GM23248 (cell line): ENCODE measurements around the gene SLC5A5. TPM values are rescaled to one million over a fixed set of nuclear protein-coding genes. Genes with fewer than 3 reads are reported as not detected.

Experiments used
- DNase-seq: peaks from one replicate; pipeline ENCODE4 v3.0.0-alpha.2; 2015
- H2AFZ ChIP-seq: fragments of 200-600 bp; sonication (generic); 2 replicates; pipeline ENCODE4 v1.6.1; 2016; ENCODE audit warnings: antibody characterized with exemption
- H3F3A ChIP-seq: fragments of 200-600 bp; sonication (generic); 2 replicates; pipeline ENCODE4 v1.6.1; 2016; ENCODE audit warnings: mild to moderate bottlenecking, antibody characterized with exemption, mixed run types; ENCODE audit not compliant: insufficient read depth
- H3K27ac ChIP-seq: fragments of 200-600 bp; sonication (generic); 2 replicates; pipeline ENCODE4 v1.5.1; 2016; ENCODE audit warnings: mild to moderate bottlenecking
- H3K27me3 ChIP-seq: fragments of 200-600 bp; sonication (generic); replicated peaks from 2 replicates; pipeline ENCODE4 v1.6.1; 2016; ENCODE audit warnings: mild to moderate bottlenecking; ENCODE audit not compliant: insufficient read depth
- H3K36me3 ChIP-seq: fragments of 200-600 bp; sonication (generic); 2 replicates; pipeline ENCODE4 v1.6.1; 2016; ENCODE audit warnings: low read depth, mild to moderate bottlenecking
- H3K4me1 ChIP-seq: fragments of 200-600 bp; sonication (generic); 2 replicates; pipeline ENCODE4 v1.6.1; 2016; ENCODE audit warnings: mild to moderate bottlenecking; ENCODE audit not compliant: insufficient read depth
- H3K4me2 ChIP-seq: fragments of 200-600 bp; sonication (generic); one replicate; pipeline ENCODE4 v1.6.1; 2016; ENCODE audit warnings: mild to moderate bottlenecking; ENCODE audit not compliant: unreplicated experiment
- H3K4me3 ChIP-seq: fragments of 200-600 bp; sonication (generic); 2 replicates; pipeline ENCODE4 v1.5.1; 2016; ENCODE audit warnings: mild to moderate bottlenecking
- H3K79me2 ChIP-seq: fragments of 200-600 bp; sonication (generic); 2 replicates; pipeline ENCODE4 v1.6.1; 2016; ENCODE audit warnings: mild to moderate bottlenecking; ENCODE audit not compliant: insufficient read depth
- H3K9ac ChIP-seq: fragments of 200-600 bp; sonication (generic); 2 replicates; pipeline ENCODE4 v1.6.1; 2016; ENCODE audit warnings: mild to moderate bottlenecking
- H3K9me2 ChIP-seq: fragments of 200-600 bp; sonication (generic); 2 replicates; pipeline ENCODE4 v1.6.1; 2016; ENCODE audit warnings: mixed run types, mild to moderate bottlenecking, moderate library complexity; ENCODE audit not compliant: insufficient read depth
- H3K9me3 ChIP-seq: fragments of 200-600 bp; sonication (generic); one replicate; pipeline ENCODE4 v1.6.1; 2017; ENCODE audit warnings: low read depth
- H4K20me1 ChIP-seq: fragments of 200-600 bp; sonication (generic); 2 replicates; pipeline ENCODE4 v1.6.0; 2016; ENCODE audit not compliant: insufficient read depth
- EZH2 ChIP-seq: fragments of 200-600 bp; sonication (generic); IDR thresholded peaks from 2 replicates; pipeline ENCODE4 v1.6.1; 2018; ENCODE audit warnings: antibody characterized with exemption, mild to moderate bottlenecking; ENCODE audit not compliant: insufficient read depth, poor library complexity, severe bottlenecking
- EZH2phosphoT487 ChIP-seq: fragments of 200-600 bp; sonication (generic); IDR thresholded peaks from 2 replicates; pipeline ENCODE4 v1.6.1; 2018; ENCODE audit warnings: antibody characterized with exemption, moderate library complexity, mild to moderate bottlenecking, low read depth; ENCODE audit not compliant: insufficient read depth
- WGBS, 2 experiments: methylation state at CpG; one replicate each; pipeline ENCODE4 v1.1.6; 2015 to 2017; ENCODE audit warnings: low lambda C conversion rate in 2 of 2, low coverage in 1 of 2; ENCODE audit errors: missing lambda C conversion rate in 2 of 2; 5-methylcytosine and 5-hydroxymethylcytosine counted together
- in situ Hi-C: fragments of 300-500 bp; cut with MboI; formaldehyde crosslinking; loops from 2 replicates; pipeline ENCODE4 v1.15.0; 2020
- polyA plus RNA-seq: library from polyadenylated mRNA; unstranded; fragments of >200 nt; fragmentation: Nextera tagmentation; extraction: Ambion mirVana; gene quantifications from 2 replicates; pipeline ENCODE4 v1.2.1, GENCODE V29; 2016
- total RNA-seq: library from RNA; depleted of rRNA; stranded (reverse); fragments of >200 nt; shearing (Covaris generic); gene quantifications from 2 replicates; pipeline ENCODE4 v1.2.3, GENCODE V29; 2014

Gene SLC5A5
- total and polyA plus RNA-seq, 2 experiments from 2014 or later = not detected

GRCh38 chr19:17920527-17920926 lies 48.8 kb downstream of the SLC5A5 start:
- Histone ChIP-seq H4K20me1 (no peaks in the 10 kb centered on the region), H3K4me3 (no peak overlapping the region), H3K79me2 (no peaks in the 10 kb centered on the region), H3K4me1 (no peaks in the 10 kb centered on the region), H3F3A (no peaks in the 10 kb centered on the region), H3K36me3 (no peaks in the 10 kb centered on the region), H3K27ac (no peak overlapping the region), H2AFZ (no peak overlapping the region), H3K9me3 (no peaks in the 10 kb centered on the region), H3K27me3 (0 out of 2 replicates have a peak, but pooled peaks cover 11% of the 10 kb centered on the region), H3K9me2 (no peaks in the 10 kb centered on the region), H3K9ac (no peak overlapping the region), H3K4me2 (no peak overlapping the region)
- no peak for TF ChIP-seq EZH2phosphoT487
- no peak for TF ChIP-seq EZH2
- DNase-seq = no peak
- in situ Hi-C loops = no loop called here

GRCh38 chr19:17922138-17922537 lies 50.4 kb downstream of the SLC5A5 start:
- WGBS, 2 experiments = 37 to 39% methylated on average over 3 of the region's 3 CpGs

GRCh38 chr19:17926044-17926443 lies 54.3 kb downstream of the SLC5A5 start:
- in situ Hi-C loops = no loop called here
- Histone ChIP-seq H3K36me3 (no peaks in the 10 kb centered on the region), H3K79me2 (no peaks in the 10 kb centered on the region), H3F3A (no peaks in the 10 kb centered on the region), H3K4me2 (no peak overlapping the region), H3K27me3 (no peaks in the 10 kb centered on the region; the same call in 1 of the 2 replicates), H3K4me1 (no peaks in the 10 kb centered on the region), H2AFZ (no peak overlapping the region), H3K9me2 (no peaks in the 10 kb centered on the region), H3K4me3 (no peak overlapping the region), H4K20me1 (no peaks in the 10 kb centered on the region), H3K9ac (no peak overlapping the region), H3K27ac (no peak overlapping the region), H3K9me3 (no peaks in the 10 kb centered on the region)
- WGBS, 2 experiments = 33 to 35% methylated on average over 4 of the region's 4 CpGs
- no peak for TF ChIP-seq EZH2
- TF ChIP-seq EZH2phosphoT487 = no peak
- DNase-seq = no peak

More at GRCh38 chr19:17922138-17922537, 50.4 kb downstream of the SLC5A5 start:
- H3K27ac ChIP-seq = no peak overlapping the region
- H3K79me2 ChIP-seq = no peaks in the 10 kb centered on the region
- peaks cover 6% of the 10 kb centered on the region; the same call in 1 of the 2 replicates for H3K27me3 ChIP-seq
- H4K20me1 ChIP-seq = no peaks in the 10 kb centered on the region
- H3K4me3 ChIP-seq = no peak overlapping the region
- H3K36me3 ChIP-seq = no peaks in the 10 kb centered on the region
- in situ Hi-C loops = no loop called here
- H3K9me3 ChIP-seq = no peaks in the 10 kb centered on the region
- H3K9me2 ChIP-seq = no peaks in the 10 kb centered on the region
- no peak overlapping the region for H3K9ac ChIP-seq
- H3K4me2 ChIP-seq = no peak overlapping the region
- no peak overlapping the region for H2AFZ ChIP-seq
- no peaks in the 10 kb centered on the region for H3K4me1 ChIP-seq
- no peaks in the 10 kb centered on the region for H3F3A ChIP-seq
- DNase-seq = no peak
- TF ChIP-seq EZH2 (no peak), EZH2phosphoT487 (no peak)

GRCh38 chr19:17929056-17929455 lies 57.3 kb downstream of the SLC5A5 start:
- no peaks in the 10 kb centered on the region for H4K20me1 ChIP-seq
- H3K79me2 ChIP-seq = peaks cover 11% of the 10 kb centered on the region
- in situ Hi-C loops = no loop called here
- H3K9me3 ChIP-seq = no peaks in the 10 kb centered on the region
- TF ChIP-seq EZH2phosphoT487 (no peak), EZH2 (no peak)
- no peak overlapping the region for H3K9ac ChIP-seq
- no peak overlapping the region for H2AFZ ChIP-seq
- no peak overlapping the region for H3K27ac ChIP-seq
- H3K27me3 ChIP-seq = no peaks in the 10 kb centered on the region; the same call in 1 of the 2 replicates
- no peak overlapping the region for H3K4me2 ChIP-seq
- no peak for DNase-seq
- H3K4me1 ChIP-seq = no peaks in the 10 kb centered on the region; the same call in 1 of the 2 replicates
- H3K4me3 ChIP-seq = no peak overlapping the region
- H3K9me2 ChIP-seq = no peaks in the 10 kb centered on the region
- H3K36me3 ChIP-seq = no peaks in the 10 kb centered on the region
- H3F3A ChIP-seq = no peaks in the 10 kb centered on the region
- WGBS, 2 experiments = 31 to 38% methylated on average over 4 of the region's 4 CpGs

- no peaks in the 10 kb centered on the region; the same call in 1 of the 2 replicates for H3K27me3 ChIP-seq
- H3K9me3 ChIP-seq = no peaks in the 10 kb centered on the region
- DNase-seq = no peak
- H3K4me2 ChIP-seq = peak overlapping the region; percentile 77
- 40 to 41% methylated on average over 14 of the region's 14 CpGs for WGBS, 2 experiments
- in situ Hi-C loops = no loop called here
- no peak overlapping the region for H3K27ac ChIP-seq
- H3K9ac ChIP-seq = no peak overlapping the region
- peaks cover 22% of the 10 kb centered on the region for H3K79me2 ChIP-seq
- H3K9me2 ChIP-seq = no peaks in the 10 kb centered on the region
- no peak for TF ChIP-seq EZH2
- no peak for TF ChIP-seq EZH2phosphoT487
- H3K4me1 ChIP-seq = no peaks in the 10 kb centered on the region; the same call in 1 of the 2 replicates
- peak overlapping the region; percentile 80 for H3K4me3 ChIP-seq
- H4K20me1 ChIP-seq = no peaks in the 10 kb centered on the region
- peak overlapping the region; percentile 89 for H2AFZ ChIP-seq
- no peaks in the 10 kb centered on the region for H3F3A ChIP-seq
- H3K36me3 ChIP-seq = no peaks in the 10 kb centered on the region
Observed at GRCh38 chr19:17931532-17932191, 59.9 kb downstream of the SLC5A5 start.
